Lung (tissue), 12 donors: Measurements from ENCODE around the gene GCNT4. TPM values are rescaled to one million over a fixed set of nuclear protein-coding genes. Genes with fewer than 3 reads are reported as not detected.
A peak's percentile ranks its signal among the peaks of the same experiment; 100 is the strongest.

Experiments used
- ATAC-seq: fragments of 200-7000 bp; cut with Tn5 transposase; one replicate; pipeline ENCODE4 v1.9.1; 2020; ENCODE audit warnings: moderate number of reproducible peaks; ENCODE audit not compliant: insufficient read depth, low FRiP score
- DNase-seq, 3 donors: peaks; one replicate each; pipeline ENCODE4 v3.0.0-alpha.2; 2013 to 2017
- H3K27ac ChIP-seq, 2 donors: one replicate each; pipeline ENCODE4 v1.5.1; 2013; ENCODE audit warnings: mild to moderate bottlenecking in 2 of 2, moderate library complexity in 2 of 2, control low read depth in 1 of 2, inconsistent platforms in 1 of 2, low read depth in 1 of 2, low read length in 1 of 2
- H3K27me3 ChIP-seq, 3 donors: one replicate each; pipeline ENCODE4 v1.5.1; 2013; ENCODE audit warnings: low read length in 2 of 3; ENCODE audit not compliant: control insufficient read depth in 3 of 3, insufficient read depth in 3 of 3
- H3K36me3 ChIP-seq, 4 donors: one replicate each; pipeline ENCODE4 v1.5.1; 2013; ENCODE audit warnings: low read length in 4 of 4, mild to moderate bottlenecking in 1 of 4, moderate library complexity in 1 of 4; ENCODE audit not compliant: control insufficient read depth in 4 of 4, insufficient read depth in 4 of 4
- H3K4me1 ChIP-seq, 5 donors: one replicate each; pipeline ENCODE4 v1.5.1; 2013; ENCODE audit warnings: low read length in 5 of 5, mild to moderate bottlenecking in 2 of 5, moderate library complexity in 1 of 5; ENCODE audit not compliant: control insufficient read depth in 5 of 5, insufficient read depth in 5 of 5
- H3K4me3 ChIP-seq: one replicate; pipeline ENCODE4 v1.5.1; 2013; ENCODE audit warnings: mild to moderate bottlenecking, control low read depth, moderate library complexity
- H3K9ac ChIP-seq, 2 donors: one replicate each; pipeline ENCODE4 v1.5.1; 2013; ENCODE audit warnings: low read length in 2 of 2, control low read depth in 1 of 2; ENCODE audit not compliant: insufficient read depth in 1 of 2
- H3K9me3 ChIP-seq, 4 donors: one replicate each; pipeline ENCODE4 v1.5.1; 2013; ENCODE audit warnings: low read length in 3 of 4, mild to moderate bottlenecking in 1 of 4, moderate library complexity in 1 of 4; ENCODE audit not compliant: control insufficient read depth in 4 of 4, insufficient read depth in 3 of 4
- CTCF ChIP-seq: IDR thresholded peaks from 2 replicates; pipeline ENCODE4 v1.5.1; 2012; ENCODE audit warnings: mild to moderate bottlenecking; ENCODE audit errors: control extremely low read depth, extremely low read depth
- WGBS, 2 donors: extraction: QIAGEN DNeasy Blood & Tissue Kit; methylation state at CpG; one replicate each; pipeline ENCODE4 v1.1.7; 2013; 5-methylcytosine and 5-hydroxymethylcytosine counted together
- polyA plus RNA-seq, 2 donors: library from polyadenylated mRNA; stranded (reverse); fragments of 200-250 nt; gene quantifications; one replicate each; pipeline ENCODE4 v1.2.1, GENCODE V29; 2013
- total RNA-seq, 2 donors: library from RNA; depleted of rRNA in 1 of 2; stranded (reverse); fragments of >200 nt in 1 of 2; gene quantifications; one replicate each; pipeline ENCODE4 v1.2.1, GENCODE V29; 2014 to 2021
- donor health status: control.
- donor health status: control.
- donor health status: Bipolar disorder and iron deficiency.
- donor health status: healthy.
- donor health status: DM: yes; HTN: yes; CAD: no.

GCNT4 gene
- total and polyA plus RNA-seq, 4 donors: 0.54 to 2.8 (median 1.2) TPM

DNA sequence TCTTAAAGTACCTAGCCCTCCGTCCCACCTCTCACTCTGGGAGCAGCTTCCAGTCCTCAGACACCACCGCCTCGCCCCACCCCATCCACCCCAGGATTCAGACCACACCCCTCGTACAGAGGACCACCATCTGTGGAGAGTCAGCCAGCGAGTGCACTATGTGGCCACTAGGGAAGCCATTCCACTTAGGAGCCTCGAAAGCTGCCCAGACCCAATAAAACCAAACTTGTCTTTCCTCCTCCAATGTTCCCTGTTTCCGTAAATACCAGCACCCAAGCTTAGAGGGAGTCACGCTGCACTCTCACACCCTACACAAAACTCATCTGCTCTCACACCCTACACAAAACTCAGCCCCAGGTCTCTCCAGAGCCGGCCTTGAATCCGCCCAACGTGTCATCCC, 1.9 kb downstream of the GCNT4 start:
- H3K9ac ChIP-seq: no peak overlapping the region
- H3K4me1 ChIP-seq: peaks cover 0 to 12% (median 3%) of the 10 kb centered on the region in 5 donors
- ATAC-seq (no peak), DNase-seq (peak; percentile 53 to 62 (median 55))
- H3K9me3 ChIP-seq: peaks cover 0 to 3% (median 0%) of the 10 kb centered on the region in 4 donors
- no peak overlapping the region for H3K27ac ChIP-seq
- no peaks in the 10 kb centered on the region for H3K36me3 ChIP-seq
- H3K4me3 ChIP-seq: no peak overlapping the region
- WGBS, 2 donors: 87 to 88% methylated on average over 11 of the region's 11 CpGs
- H3K27me3 ChIP-seq: peaks cover 0 to 3% (median 0%) of the 10 kb centered on the region in 3 donors
- TF ChIP-seq CTCF: no peak

- Histone ChIP-seq H3K36me3 (no peaks in the 10 kb centered on the region), H3K27ac (no peak overlapping the region), H3K4me3 (no peak overlapping the region), H3K4me1 (peaks cover 0 to 12% (median 3%) of the 10 kb centered on the region in 5 donors), H3K27me3 (peaks cover 0 to 3% (median 0%) of the 10 kb centered on the region in 3 donors), H3K9ac (no peak overlapping the region), H3K9me3 (peaks cover 0 to 3% (median 0%) of the 10 kb centered on the region in 4 donors)
- no peak for ATAC-seq
- WGBS, 2 donors: 59 to 63% methylated on average over 11 of the region's 11 CpGs
- peak; percentile 31 to 61 (median 38) for DNase-seq
- TF ChIP-seq CTCF: peak; percentile 52
Observed at GRCh38 chr5:75049456-75050351, 2.7 kb downstream of the GCNT4 start.

DNA sequence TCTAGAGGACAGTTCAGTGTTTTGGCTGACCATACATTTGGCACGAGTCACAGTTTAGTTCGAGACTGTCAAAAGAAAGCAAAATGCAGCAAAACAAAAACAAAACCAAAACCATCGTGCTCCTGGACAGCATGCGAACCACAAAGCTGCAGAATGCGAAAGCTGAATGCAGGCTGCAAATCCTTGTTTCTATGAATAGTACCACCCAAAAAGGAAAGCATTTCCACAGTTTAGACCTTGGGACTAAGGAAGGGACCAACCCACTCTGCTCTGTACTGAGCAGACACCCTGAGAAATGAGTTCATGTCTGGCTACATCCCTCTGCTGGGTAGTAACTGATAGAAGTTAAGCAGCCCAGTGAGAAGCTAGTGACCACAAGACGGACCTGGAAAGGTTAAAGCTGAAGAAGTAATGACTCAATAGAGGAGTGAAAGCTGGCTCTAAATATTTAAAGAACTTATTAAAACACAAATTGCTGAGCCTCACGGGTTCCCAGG, 3.9 kb downstream of the GCNT4 start:
- Histone ChIP-seq H3K27ac (no peak overlapping the region), H3K4me1 (peaks cover 0 to 7% (median 0%) of the 10 kb centered on the region in 5 donors), H3K27me3 (peaks cover 0 to 3% (median 0%) of the 10 kb centered on the region in 3 donors), H3K4me3 (no peak overlapping the region), H3K36me3 (no peaks in the 10 kb centered on the region), H3K9ac (no peak overlapping the region), H3K9me3 (peaks cover 0 to 3% (median 0%) of the 10 kb centered on the region in 4 donors)
- 73 to 86% methylated on average over 7 of the region's 7 CpGs for WGBS, 2 donors
- no peak for ATAC-seq
- DNase-seq: no peak
- no peak for TF ChIP-seq CTCF
